ENCODE measurements around the gene CDH18.

Gene CDH18

GRCh38 chr5:19977099-19977498, 10.9 kb downstream of the CDH18 start:
- no peaks in the 10 kb centered on the region for H3F3A ChIP-seq (ENCODE audit: low read depth)
- H3K4me3 ChIP-seq (ENCODE audit: low read length, poor library complexity, severe bottlenecking), result no peak overlapping the region
- no peaks in the 10 kb centered on the region for H3K36me3 ChIP-seq (ENCODE audit: insufficient read depth, low read length)
- H3K9me3 ChIP-seq (ENCODE audit: insufficient read depth, low read depth, low read length), result no peaks in the 10 kb centered on the region
- no peaks in the 10 kb centered on the region for H4K20me1 ChIP-seq (ENCODE audit: insufficient read depth, low read length, poor library complexity, severe bottlenecking)
- no peak overlapping the region for H3K9ac ChIP-seq (ENCODE audit: low read depth, low read length, poor library complexity, severe bottlenecking)
- no peaks in the 10 kb centered on the region for H3K79me2 ChIP-seq (ENCODE audit: insufficient read depth, low read length)
- no peak overlapping the region for H3K4me2 ChIP-seq (ENCODE audit: low read depth, low read length, poor library complexity, severe bottlenecking)
- H3K9me2 ChIP-seq (replicated peaks; ENCODE audit: low read depth, low read length), result no peaks in the 10 kb centered on the region
- H3K27me3 ChIP-seq (ENCODE audit: insufficient read depth, low read length, poor library complexity, severe bottlenecking), result no peaks in the 10 kb centered on the region
- no peak overlapping the region for H2AFZ ChIP-seq (ENCODE audit: low read length)
- no peaks in the 10 kb centered on the region for H3K4me1 ChIP-seq (ENCODE audit: insufficient read depth, low read length, poor library complexity, severe bottlenecking)
- no peak for TF ChIP-seq EZH2phosphoT487 (IDR thresholded peaks at IDR 0.05; ENCODE audit: borderline replicate concordance)
- TF ChIP-seq, protein P1, sequence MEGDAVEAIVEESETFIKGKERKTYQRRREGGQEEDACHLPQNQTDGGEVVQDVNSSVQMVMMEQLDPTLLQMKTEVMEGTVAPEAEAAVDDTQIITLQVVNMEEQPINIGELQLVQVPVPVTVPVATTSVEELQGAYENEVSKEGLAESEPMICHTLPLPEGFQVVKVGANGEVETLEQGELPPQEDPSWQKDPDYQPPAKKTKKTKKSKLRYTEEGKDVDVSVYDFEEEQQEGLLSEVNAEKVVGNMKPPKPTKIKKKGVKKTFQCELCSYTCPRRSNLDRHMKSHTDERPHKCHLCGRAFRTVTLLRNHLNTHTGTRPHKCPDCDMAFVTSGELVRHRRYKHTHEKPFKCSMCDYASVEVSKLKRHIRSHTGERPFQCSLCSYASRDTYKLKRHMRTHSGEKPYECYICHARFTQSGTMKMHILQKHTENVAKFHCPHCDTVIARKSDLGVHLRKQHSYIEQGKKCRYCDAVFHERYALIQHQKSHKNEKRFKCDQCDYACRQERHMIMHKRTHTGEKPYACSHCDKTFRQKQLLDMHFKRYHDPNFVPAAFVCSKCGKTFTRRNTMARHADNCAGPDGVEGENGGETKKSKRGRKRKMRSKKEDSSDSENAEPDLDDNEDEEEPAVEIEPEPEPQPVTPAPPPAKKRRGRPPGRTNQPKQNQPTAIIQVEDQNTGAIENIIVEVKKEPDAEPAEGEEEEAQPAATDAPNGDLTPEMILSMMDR (conservative IDR thresholded peaks at IDR 0.05; ENCODE audit: low read length), result no peak

- Histone ChIP-seq H3K9me2 (replicated peaks; ENCODE audit: low read depth, low read length) (no peaks in the 10 kb centered on the region), H3K79me2 (ENCODE audit: insufficient read depth, low read length) (no peaks in the 10 kb centered on the region), H3K9me3 (ENCODE audit: insufficient read depth, low read depth, low read length) (no peaks in the 10 kb centered on the region), H2AFZ (ENCODE audit: low read length) (no peak overlapping the region), H4K20me1 (ENCODE audit: insufficient read depth, low read length, poor library complexity, severe bottlenecking) (no peaks in the 10 kb centered on the region), H3F3A (ENCODE audit: low read depth) (no peaks in the 10 kb centered on the region), H3K9ac (ENCODE audit: low read depth, low read length, poor library complexity, severe bottlenecking) (no peak overlapping the region), H3K27me3 (ENCODE audit: insufficient read depth, low read length, poor library complexity, severe bottlenecking) (no peaks in the 10 kb centered on the region), H3K4me2 (ENCODE audit: low read depth, low read length, poor library complexity, severe bottlenecking) (no peak overlapping the region), H3K4me1 (ENCODE audit: insufficient read depth, low read length, poor library complexity, severe bottlenecking) (no peaks in the 10 kb centered on the region), H3K36me3 (ENCODE audit: insufficient read depth, low read length) (no peaks in the 10 kb centered on the region), H3K4me3 (ENCODE audit: low read length, poor library complexity, severe bottlenecking) (no peak overlapping the region)
- TF ChIP-seq EZH2phosphoT487 (IDR thresholded peaks at IDR 0.05; ENCODE audit: borderline replicate concordance), result no peak
- TF ChIP-seq, protein P1 (conservative IDR thresholded peaks at IDR 0.05; ENCODE audit: low read length), result no peak
Observed at GRCh38 chr5:19975795-19976194, 12.2 kb downstream of the CDH18 start.

GRCh38 chr5:19960451-19960850, 27.5 kb downstream of the CDH18 start:
- no peaks in the 10 kb centered on the region for H4K20me1 ChIP-seq (ENCODE audit: insufficient read depth, low read length, poor library complexity, severe bottlenecking)
- no peaks in the 10 kb centered on the region for H3K36me3 ChIP-seq (ENCODE audit: insufficient read depth, low read length)
- H3K4me2 ChIP-seq (ENCODE audit: low read depth, low read length, poor library complexity, severe bottlenecking), result no peak overlapping the region
- no peaks in the 10 kb centered on the region for H3K4me1 ChIP-seq (ENCODE audit: insufficient read depth, low read length, poor library complexity, severe bottlenecking)
- no peak overlapping the region for H3K9ac ChIP-seq (ENCODE audit: low read depth, low read length, poor library complexity, severe bottlenecking)
- no peak overlapping the region for H2AFZ ChIP-seq (ENCODE audit: low read length)
- no peaks in the 10 kb centered on the region for H3K79me2 ChIP-seq (ENCODE audit: insufficient read depth, low read length)
- H3K9me3 ChIP-seq (ENCODE audit: insufficient read depth, low read depth, low read length), result no peaks in the 10 kb centered on the region
- TF ChIP-seq, protein P1 (conservative IDR thresholded peaks at IDR 0.05; ENCODE audit: low read length), result no peak
- H3K9me2 ChIP-seq (replicated peaks; ENCODE audit: low read depth, low read length), result no peaks in the 10 kb centered on the region
- H3K4me3 ChIP-seq (ENCODE audit: low read length, poor library complexity, severe bottlenecking), result no peak overlapping the region
- no peaks in the 10 kb centered on the region for H3F3A ChIP-seq (ENCODE audit: low read depth)
- no peaks in the 10 kb centered on the region for H3K27me3 ChIP-seq (ENCODE audit: insufficient read depth, low read length, poor library complexity, severe bottlenecking)
